Smooth muscle cell of the brain vasculature (primary cell): Measurements from ENCODE around the gene STRIP1.
"Not testable (repeated sequence)": the region's sequence is repeated elsewhere in the genome, so short reads cannot be mapped to it uniquely, and the experiment has no call there.

Experiments
- DNase-seq: peaks from one replicate; pipeline ENCODE4 v3.0.0-alpha.2; 2012; ENCODE audit warnings: low read depth, low spot score

STRIP1 gene

GRCh38 chr1:110067893-110068645, 33.6 kb downstream of the STRIP1 start:
- no peak for DNase-seq

GRCh38 chr1:110068646-110069403, 34.4 kb downstream of the STRIP1 start:
- no peak for DNase-seq

GRCh38 chr1:110069404-110070281, 35.2 kb downstream of the STRIP1 start:
- DNase-seq, result no peak

- DNase-seq, result no peak
Observed at GRCh38 chr1:110070282-110070669, 35.9 kb downstream of the STRIP1 start.

- no peak for DNase-seq
Observed at GRCh38 chr1:110070671-110071242, 36.3 kb downstream of the STRIP1 start, which contains the start of gene ALX3. Gene ALX3, minus strand, starts transcription at chr1:110070672. Its CDS starts 60 bp downstream, at chr1:110070612.

- DNase-seq, result no peak
Observed at GRCh38 chr1:110074166-110074565, 39.7 kb downstream of the STRIP1 start.

GRCh38 chr1:110076789-110077500, 42.5 kb downstream of the STRIP1 start:
- no peak for DNase-seq

GRCh38 chr1:110079995-110080394, 45.6 kb downstream of the STRIP1 start:
- DNase-seq, result not testable (repeated sequence)

GRCh38 chr1:110081061-110081460, 46.6 kb downstream of the STRIP1 start:
- DNase-seq, result no peak

GRCh38 chr1:110082477-110082876, 48.1 kb downstream of the STRIP1 start:
- DNase-seq, result no peak

- DNase-seq, result no peak
Observed at GRCh38 chr1:110083061-110083865, 48.8 kb downstream of the STRIP1 start.

GRCh38 chr1:110083866-110084226, 49.4 kb downstream of the STRIP1 start:
- no peak for DNase-seq

- no peak for DNase-seq
Observed at GRCh38 chr1:110084227-110085078, 50.0 kb downstream of the STRIP1 start.

- no peak for DNase-seq
Observed at GRCh38 chr1:110085671-110086070, 51.2 kb downstream of the STRIP1 start.

- DNase-seq, result no peak
Observed at GRCh38 chr1:110086961-110087360, 52.5 kb downstream of the STRIP1 start.

- no peak for DNase-seq
Observed at GRCh38 chr1:110087812-110088738, 53.7 kb downstream of the STRIP1 start.

- DNase-seq, result no peak
Observed at GRCh38 chr1:110088739-110089316, 54.4 kb downstream of the STRIP1 start.
